Activated CD4-positive, alpha-beta memory T cell treated with anti-CD3 and anti-CD28 coated beads, Interleukin-2, amount 10 ng/mL, durations not matched to agents 7 days and 5 days (primary cell): Measurements from ENCODE around the gene MFSD12. TPM values are rescaled to one million over a fixed set of nuclear protein-coding genes. Genes with fewer than 3 reads are reported as not detected.
"Not testable (repeated sequence)": the region's sequence is repeated elsewhere in the genome, so short reads cannot be mapped to it uniquely, and the experiment has no call there.

Source experiments
- CTCF ChIA-PET: fragments of 350-600 bp; sonication (Branson Sonifier 250); formaldehyde crosslinking; loops from one replicate; lab custom pipeline; 2021; ENCODE audit warnings: antibody characterized with exemption, inconsistent platforms; lab: Charles Lee
- POLR2A ChIA-PET: fragments of 350-600 bp; sonication (Branson Sonifier 250); formaldehyde crosslinking; loops from one replicate; lab custom pipeline; 2021; ENCODE audit warnings: antibody characterized with exemption; lab: Charles Lee
- DNase-seq: peaks from one replicate; pipeline ENCODE4 v3.0.0-alpha.2; 2020
- H3K27ac Mint-ChIP-seq: one replicate; pipeline ENCODE4 v1.8.0; 2021; ENCODE audit warnings: mild to moderate bottlenecking, mixed read lengths
- H3K27me3 Mint-ChIP-seq: one replicate; pipeline ENCODE4 v1.8.0; 2021; ENCODE audit warnings: mixed read lengths
- H3K36me3 Mint-ChIP-seq: one replicate; pipeline ENCODE4 v1.8.0; 2021; ENCODE audit warnings: low read depth, mixed read lengths
- H3K4me1 Mint-ChIP-seq: one replicate; pipeline ENCODE4 v1.8.0; 2021; ENCODE audit warnings: mixed read lengths
- H3K4me3 Mint-ChIP-seq: one replicate; pipeline ENCODE4 v1.8.0; 2021; ENCODE audit warnings: mild to moderate bottlenecking, mixed read lengths
- H3K9me3 Mint-ChIP-seq: one replicate; pipeline ENCODE4 v1.8.0; 2021; ENCODE audit warnings: mixed read lengths
- total RNA-seq, 2 experiments: library from RNA; stranded (reverse); gene quantifications; one replicate each; pipeline ENCODE4 v1.2.3, GENCODE V29; 2021

MFSD12 gene
- total RNA-seq, 2 experiments from 2014 or later: 51.4 to 55.1 TPM

GRCh38 chr19:3577723-3578344 lies 20.4 kb upstream of the MFSD12 start:
- no peak for DNase-seq
- Mint-ChIP-seq H3K27me3 (no peaks in the 10 kb centered on the region), H3K27ac (no peak overlapping the region), H3K9me3 (no peaks in the 10 kb centered on the region), H3K4me3 (no peak overlapping the region), H3K4me1 (peaks cover 3% of the 10 kb centered on the region), H3K36me3 (peaks cover 13% of the 10 kb centered on the region)
- ChIA-PET CTCF (no interaction called here), POLR2A (no interaction called here)

- ChIA-PET CTCF (no interaction called here), POLR2A (no interaction called here)
- Mint-ChIP-seq H3K27ac (no peak overlapping the region), H3K9me3 (no peaks in the 10 kb centered on the region), H3K27me3 (no peaks in the 10 kb centered on the region), H3K4me1 (peaks cover 8% of the 10 kb centered on the region), H3K36me3 (peaks cover 13% of the 10 kb centered on the region), H3K4me3 (no peak overlapping the region)
- DNase-seq: no peak
Measured at GRCh38 chr19:3576696-3577443, 19.5 kb upstream of the MFSD12 start.

GRCh38 chr19:3575949-3576673 lies 18.7 kb upstream of the MFSD12 start:
- H3K27me3 Mint-ChIP-seq: no peaks in the 10 kb centered on the region
- H3K36me3 Mint-ChIP-seq: peaks cover 13% of the 10 kb centered on the region
- peaks cover 12% of the 10 kb centered on the region for H3K4me1 Mint-ChIP-seq
- ChIA-PET CTCF (interaction anchor here (0.8 kb wide), 1 partner anchor 20 kb away, joined by 3 read pairs; no protein-coding TSS in a partner anchor), POLR2A (no interaction called here)
- no peak overlapping the region for H3K27ac Mint-ChIP-seq
- DNase-seq: no peak
- no peak overlapping the region for H3K4me3 Mint-ChIP-seq
- no peaks in the 10 kb centered on the region for H3K9me3 Mint-ChIP-seq

GRCh38 chr19:3575260-3575741 lies 17.9 kb upstream of the MFSD12 start:
- CTCF ChIA-PET: interaction anchor here (0.8 kb wide), 1 partner anchor 19 kb away, joined by 3 read pairs; no protein-coding TSS in a partner anchor
- DNase-seq: no peak
- Mint-ChIP-seq H3K4me1 (peaks cover 12% of the 10 kb centered on the region), H3K36me3 (peaks cover 13% of the 10 kb centered on the region), H3K27me3 (no peaks in the 10 kb centered on the region), H3K27ac (no peak overlapping the region), H3K9me3 (no peaks in the 10 kb centered on the region), H3K4me3 (peak overlapping the region; percentile 8)
- POLR2A ChIA-PET: no interaction called here

GRCh38 chr19:3573858-3574637 lies 16.7 kb upstream of the MFSD12 start:
- Mint-ChIP-seq H3K4me1 (peaks cover 12% of the 10 kb centered on the region), H3K27ac (peak overlapping the region; percentile 61), H3K27me3 (no peaks in the 10 kb centered on the region), H3K36me3 (peaks cover 13% of the 10 kb centered on the region), H3K9me3 (no peaks in the 10 kb centered on the region), H3K4me3 (peak overlapping the region; percentile 77)
- ChIA-PET CTCF (interaction anchor here (1.1 kb wide), 1 partner anchor 17 kb away, joined by 3 read pairs; no protein-coding TSS in a partner anchor), POLR2A (interaction anchor here (0.7 to 1.5 kb wide), 6 partner anchors 17 to 188 kb away, joined by 3 to 6 read pairs (median 4); partner anchors contain the start of genes DOHH, MFSD12 and MRPL54)
- peak; percentile 95 for DNase-seq

- DNase-seq: no peak
- peak overlapping the region; percentile 77 for H3K4me3 Mint-ChIP-seq
- no peaks in the 10 kb centered on the region for H3K9me3 Mint-ChIP-seq
- peak overlapping the region; percentile 47 for H3K27ac Mint-ChIP-seq
- ChIA-PET CTCF (interaction anchor here (1.1 kb wide), 1 partner anchor 18 kb away, joined by 3 read pairs; no protein-coding TSS in a partner anchor), POLR2A (interaction anchor here (0.7 to 1.5 kb wide), 6 partner anchors 17 to 189 kb away, joined by 3 to 6 read pairs (median 4); partner anchors contain the start of genes DOHH, MFSD12 and MRPL54)
- H3K27me3 Mint-ChIP-seq: no peaks in the 10 kb centered on the region
- H3K36me3 Mint-ChIP-seq: peaks cover 13% of the 10 kb centered on the region
- peaks cover 12% of the 10 kb centered on the region for H3K4me1 Mint-ChIP-seq
Measured at GRCh38 chr19:3573162-3573857, 15.9 kb upstream of the MFSD12 start.

- DNase-seq: no peak
- Mint-ChIP-seq H3K27me3 (no peaks in the 10 kb centered on the region), H3K9me3 (no peaks in the 10 kb centered on the region), H3K27ac (peak within 1 kb of the TSS; percentile 61), H3K36me3 (peaks cover 13% of the 10 kb centered on the region), H3K4me3 (peak within 1 kb of the TSS; percentile 77), H3K4me1 (peaks cover 12% of the 10 kb centered on the region)
- ChIA-PET CTCF (no interaction called here), POLR2A (interaction anchor here (1.1 to 1.5 kb wide), 2 partner anchors 16 to 18 kb away, joined by 5 to 6 read pairs; partner anchors contain the start of gene MFSD12)
Measured at GRCh38 chr19:3572855-3573161, 15.4 kb upstream of the MFSD12 start, which contains the start of gene HMG20B. HMG20B (plus strand) TSS chr19:3572944; CDS start chr19:3573310, 366 bp downstream.

GRCh38 chr19:3572132-3572854 lies 14.9 kb upstream of the MFSD12 start:
- ChIA-PET POLR2A (interaction anchor here (0.6 to 1.6 kb wide), 3 partner anchors 14 to 27 kb away, joined by 3 to 6 read pairs (median 3); partner anchors contain the start of gene MFSD12), CTCF (interaction anchor here (0.6 kb wide), 1 partner anchor 15 kb away, joined by 3 read pairs; no protein-coding TSS in a partner anchor)
- Mint-ChIP-seq H3K9me3 (no peaks in the 10 kb centered on the region), H3K4me3 (peak overlapping the region; percentile 77), H3K36me3 (peaks cover 13% of the 10 kb centered on the region), H3K27ac (peak overlapping the region; percentile 56), H3K4me1 (peaks cover 12% of the 10 kb centered on the region), H3K27me3 (no peaks in the 10 kb centered on the region)
- peak; percentile 100 for DNase-seq

GRCh38 chr19:3570606-3571011 lies 13.2 kb upstream of the MFSD12 start:
- CTCF ChIA-PET: no interaction called here

GRCh38 chr19:3570042-3570441 lies 12.7 kb upstream of the MFSD12 start:
- peaks cover 12% of the 10 kb centered on the region for H3K4me1 Mint-ChIP-seq
- H3K9me3 Mint-ChIP-seq, DNase-seq, H3K27me3 Mint-ChIP-seq, H3K27ac Mint-ChIP-seq, H3K36me3 Mint-ChIP-seq, H3K4me3 Mint-ChIP-seq, CTCF ChIA-PET: not testable (repeated sequence)
- POLR2A ChIA-PET: interaction anchor here (0.7 to 1.5 kb wide), 2 partner anchors 13 to 843 kb away, joined by 3 to 4 read pairs; no protein-coding TSS in a partner anchor

More at GRCh38 chr19:3570606-3571011, 13.2 kb upstream of the MFSD12 start:
- POLR2A ChIA-PET: interaction anchor here (0.7 to 1.5 kb wide), 2 partner anchors 14 to 843 kb away, joined by 3 to 4 read pairs; no protein-coding TSS in a partner anchor
- Mint-ChIP-seq H3K4me1 (peaks cover 12% of the 10 kb centered on the region), H3K9me3 (no peaks in the 10 kb centered on the region), H3K4me3 (no peak overlapping the region), H3K27me3 (no peaks in the 10 kb centered on the region), H3K27ac (no peak overlapping the region), H3K36me3 (peaks cover 11% of the 10 kb centered on the region)
- DNase-seq: no peak

- Mint-ChIP-seq H3K27ac (no peak overlapping the region), H3K9me3 (no peaks in the 10 kb centered on the region), H3K36me3 (no peaks in the 10 kb centered on the region), H3K4me3 (no peak overlapping the region), H3K4me1 (no peaks in the 10 kb centered on the region), H3K27me3 (no peaks in the 10 kb centered on the region)
- POLR2A ChIA-PET: no interaction called here
- CTCF ChIA-PET: no interaction called here
- DNase-seq: no peak
Measured at GRCh38 chr19:3565139-3565538, 7.8 kb upstream of the MFSD12 start.
